ENCODE measurements around the gene AREL1. TPM values are rescaled to one million over a fixed set of nuclear protein-coding genes. Genes with fewer than 3 reads are reported as not detected.

Gene AREL1
- total and polyA plus RNA-seq, 10 of the 15 experiments (the other 5 are each of a cell fraction or from before 2014, with no cell fraction given): 6.2 to 40.4 (median 23.7) TPM

- TF ChIP-seq ZNF687 (IDR thresholded peaks at IDR 0.05) (no peak), NFIC (IDR thresholded peaks at IDR 0.05; ENCODE audit: low read depth, low read length) (no peak), NFYA (IDR thresholded peaks at IDR 0.05; ENCODE audit: borderline replicate concordance, low read depth, low read length) (no peak), ATF3 (IDR thresholded peaks at IDR 0.05; ENCODE audit: borderline replicate concordance, extremely low read depth, low read depth, low read length) (no peak), YBX1 (IDR thresholded peaks at IDR 0.05) (no peak), MEF2A (IDR thresholded peaks at IDR 0.05; ENCODE audit: insufficient read depth, low read depth, low read length) (no peak)
Measured at GRCh38 chr14:74735125-74735524, 22.2 kb upstream of the AREL1 start (continued).

GRCh38 chr14:74733221-74733620, 20.3 kb upstream of the AREL1 start:
- ChIA-PET CTCF (interaction anchor here (1.0 to 1.4 kb wide), 2 partner anchors 48 to 124 kb away, joined by 4 to 5 read pairs; no protein-coding TSS in a partner anchor), SMC1A (ENCODE audit: uncharacterized antibody, unreplicated experiment) (no interaction called here), POLR2A (no interaction called here), RAD21 (ENCODE audit: unreplicated experiment) (no interaction called here)
- H3K9ac ChIP-seq (ENCODE audit: control insufficient read depth, insufficient read depth, low read length): no peak overlapping the region
- no peaks in the 10 kb centered on the region for H4K20me1 ChIP-seq (ENCODE audit: control insufficient read depth, insufficient read depth)
- no peak overlapping the region for H3K27ac ChIP-seq (ENCODE audit: control insufficient read depth, insufficient read depth)
- H3K4me1 ChIP-seq (ENCODE audit: control insufficient read depth, insufficient read depth, low read length): no peaks in the 10 kb centered on the region
- no peaks in the 10 kb centered on the region for H3K79me2 ChIP-seq (ENCODE audit: control insufficient read depth, insufficient read depth, low read length)
- WGBS (ENCODE audit: insufficient coverage, insufficient replicate concordance, low lambda C conversion rate, missing lambda C conversion rate): 91% methylated on average over 3 of the region's 3 CpGs
- no peak for FAIRE-seq
- no peaks in the 10 kb centered on the region for H3K9me3 ChIP-seq (replicated peaks; ENCODE audit: control insufficient read depth, insufficient read depth, low read length)
- intact Hi-C loops (cut with micrococcal nuclease; ENCODE audit: unreplicated experiment): no loop called here
- H3K4me3 ChIP-seq: no peak overlapping the region
- H3K36me3 ChIP-seq (ENCODE audit: control insufficient read depth in 2 of 2, insufficient read depth in 2 of 2, low read length in 1 of 2): peaks cover 2 to 18% of the 10 kb centered on the region in 2 experiments
- H3K4me2 ChIP-seq (ENCODE audit: control insufficient read depth, insufficient read depth): no peak overlapping the region
- H2AFZ ChIP-seq (ENCODE audit: control insufficient read depth, low read depth, low read length): no peak overlapping the region
- DNase-seq (ENCODE audit: low read depth, low spot score): no peak
- ATAC-seq: no peak
- BruUV-seq (replicated peaks): no TSS peak
- in situ Hi-C loops (cut with MboI): no loop called here
- no peaks in the 10 kb centered on the region for H3K27me3 ChIP-seq (replicated peaks in 1 of 2; ENCODE audit: control insufficient read depth in 2 of 2, insufficient read depth in 2 of 2, low read length in 1 of 2)
- TF ChIP-seq ELK1 (IDR thresholded peaks at IDR 0.05; ENCODE audit: low read depth, low read length) (no peak), ATF2 (IDR thresholded peaks at IDR 0.05; ENCODE audit: low read length) (no peak), SIN3A (IDR thresholded peaks at IDR 0.05; ENCODE audit: low read depth, low read length) (no peak), ZNF384 (IDR thresholded peaks at IDR 0.05; ENCODE audit: borderline replicate concordance, low read depth, low read length) (no peak), WRNIP1 (IDR thresholded peaks at IDR 0.05; ENCODE audit: borderline replicate concordance, low read depth, low read length) (no peak), POLR2AphosphoS2 (IDR thresholded peaks at IDR 0.05; ENCODE audit: low read depth, low read length) (no peak)

All from GM12878 (cell line).